Effector memory CD4-positive, alpha-beta T cell (primary cell): ENCODE results near the gene ARAP1.
"Not testable (repeated sequence)": the region's sequence is repeated elsewhere in the genome, so short reads cannot be mapped to it uniquely, and the experiment has no call there.

ENCODE experiments used
- DNase-seq, 3 donors: peaks; one replicate each; pipeline ENCODE4 v3.0.0-alpha.2; 2020
- H3K27ac ChIP-seq: 2 replicates; pipeline ENCODE4 v1.7.0; 2013; ENCODE audit warnings: mild to moderate bottlenecking, low read length, moderate library complexity; ENCODE audit not compliant: insufficient read depth, poor library complexity, severe bottlenecking
- H3K27me3 ChIP-seq: replicated peaks from 2 replicates; pipeline ENCODE4 v1.7.0; 2013; ENCODE audit warnings: mild to moderate bottlenecking, low read length; ENCODE audit not compliant: insufficient read depth, control insufficient read depth, poor library complexity, severe bottlenecking
- H3K36me3 ChIP-seq: 2 replicates; pipeline ENCODE4 v1.7.0; 2013; ENCODE audit warnings: mild to moderate bottlenecking, low read length, moderate library complexity; ENCODE audit not compliant: control insufficient read depth, insufficient read depth
- H3K4me1 ChIP-seq: 2 replicates; pipeline ENCODE4 v1.7.0; 2013; ENCODE audit warnings: low read length, mild to moderate bottlenecking; ENCODE audit not compliant: control insufficient read depth, insufficient read depth, poor library complexity, severe bottlenecking
- H3K4me3 ChIP-seq: 2 replicates; pipeline ENCODE4 v1.7.0; 2013; ENCODE audit warnings: low read length, low read depth, mild to moderate bottlenecking; ENCODE audit not compliant: insufficient read depth, poor library complexity, severe bottlenecking
- H3K9me3 ChIP-seq: 2 replicates; pipeline ENCODE4 v1.7.0; 2013; ENCODE audit warnings: mild to moderate bottlenecking, low read length, moderate library complexity; ENCODE audit not compliant: control insufficient read depth
- total RNA-seq, 3 donors: gene quantifications; one replicate each; lab custom pipeline; 2026; lab: John Stamatoyannopoulos, UW

Gene ARAP1
- 104 to 179 (median 124) reads per million in 3 donors for total RNA-seq

DNA sequence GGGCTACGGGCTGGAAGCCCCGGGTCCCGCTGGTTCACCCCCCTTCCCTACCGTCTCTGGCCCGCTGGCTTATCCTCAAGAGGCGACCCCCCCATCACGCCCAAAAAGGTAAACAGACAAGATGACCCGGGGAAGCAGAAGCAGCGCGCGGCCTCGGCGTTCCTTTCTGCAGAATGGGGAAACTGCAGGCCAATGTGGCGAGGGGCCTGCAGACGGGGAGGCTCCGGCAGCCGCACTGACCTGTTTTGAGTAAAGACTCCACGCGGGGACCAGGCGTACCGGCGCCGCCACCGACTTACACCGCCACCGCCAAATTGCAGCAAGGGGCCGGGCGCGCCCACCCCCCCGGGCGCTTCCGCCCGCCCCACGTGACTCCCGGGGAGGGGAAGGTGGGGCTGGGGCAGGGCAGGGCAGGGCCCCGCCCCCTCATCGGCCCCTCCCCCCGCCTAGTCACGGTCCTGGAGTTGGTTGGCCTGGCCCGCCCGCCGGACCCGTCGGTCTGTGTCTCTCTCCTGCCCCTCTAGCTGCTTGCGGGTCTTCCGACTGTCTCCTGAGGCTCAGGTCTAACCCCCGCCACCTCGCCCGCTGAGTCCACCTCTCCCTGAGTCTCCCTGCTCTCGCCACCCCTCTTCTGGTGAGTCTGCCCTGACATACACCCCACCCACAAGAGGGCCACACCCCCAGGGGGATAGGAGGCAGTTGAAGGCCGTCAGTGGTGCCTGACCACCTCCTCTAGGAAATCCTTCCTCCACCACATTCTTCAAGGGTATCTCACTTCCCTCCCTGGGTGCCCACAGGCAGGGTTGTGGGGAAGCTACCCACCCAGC lies at the start of gene ARAP1:
TSS of gene ARAP1 (minus strand) at position 321 of the 827 bp plus-strand sequence. CDS start 25,280 bp downstream, outside the sequence.
- peaks cover 31% of the 10 kb centered on the region for H3K4me1 ChIP-seq
- H3K4me3 ChIP-seq = peak within 1 kb of the TSS; percentile 86
- H3K36me3 ChIP-seq = no peaks in the 10 kb centered on the region
- no peaks in the 10 kb centered on the region for H3K27me3 ChIP-seq
- peak within 1 kb of the TSS; percentile 60 for H3K27ac ChIP-seq
- H3K9me3 ChIP-seq = no peaks in the 10 kb centered on the region
- peak; percentile 74 to 79 (median 76) for DNase-seq

DNA sequence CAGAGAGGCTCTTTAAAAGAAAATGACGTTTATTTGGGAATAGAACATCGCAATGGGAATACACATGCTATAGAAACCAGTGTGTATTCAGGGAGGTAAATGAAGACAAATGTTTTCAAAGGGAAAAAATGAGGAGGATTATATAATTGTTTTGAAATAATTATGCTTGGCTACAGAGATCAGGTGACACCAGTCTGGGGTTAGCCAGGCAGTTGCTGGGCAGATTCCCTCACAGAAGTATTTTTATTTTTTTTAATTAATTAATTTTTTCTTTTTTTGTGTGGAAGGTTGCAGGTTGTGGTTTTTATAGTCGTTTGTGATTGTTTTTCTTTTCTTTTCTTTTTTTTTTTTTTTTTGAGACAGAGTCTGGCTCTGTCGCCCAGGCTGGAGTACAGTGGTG lies 47.2 kb upstream of the ARAP1 start:
- Histone ChIP-seq H3K27ac (no peak overlapping the region), H3K9me3 (no peaks in the 10 kb centered on the region), H3K27me3 (no peaks in the 10 kb centered on the region), H3K4me1 (peaks cover 2% of the 10 kb centered on the region), H3K4me3 (no peak overlapping the region), H3K36me3 (no peaks in the 10 kb centered on the region)
- no peak for DNase-seq

DNA sequence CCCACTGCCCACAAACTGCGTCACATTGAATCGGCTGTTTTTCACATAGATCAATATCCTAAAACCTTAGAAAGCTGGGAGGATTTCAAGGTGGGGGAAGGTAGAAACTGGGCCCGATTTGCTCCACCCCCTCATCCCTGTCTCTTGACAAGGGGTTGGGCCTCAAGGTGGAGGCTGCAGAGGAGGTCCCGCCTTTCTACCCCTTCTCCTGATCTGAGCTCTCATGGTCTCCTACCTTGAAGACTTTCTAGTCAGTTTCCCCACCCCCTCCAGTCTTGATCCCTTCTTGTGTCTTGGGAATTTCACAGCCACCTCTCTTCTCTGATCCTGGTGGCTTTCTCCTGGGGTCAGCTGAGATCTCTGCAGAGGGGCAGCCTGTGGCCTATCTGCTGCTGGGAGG lies 46.2 kb upstream of the ARAP1 start:
- H3K4me3 ChIP-seq = no peak overlapping the region
- DNase-seq = no peak
- no peaks in the 10 kb centered on the region for H3K36me3 ChIP-seq
- H3K9me3 ChIP-seq = no peaks in the 10 kb centered on the region
- peaks cover 7% of the 10 kb centered on the region for H3K4me1 ChIP-seq
- no peak overlapping the region for H3K27ac ChIP-seq
- H3K27me3 ChIP-seq = no peaks in the 10 kb centered on the region

DNA sequence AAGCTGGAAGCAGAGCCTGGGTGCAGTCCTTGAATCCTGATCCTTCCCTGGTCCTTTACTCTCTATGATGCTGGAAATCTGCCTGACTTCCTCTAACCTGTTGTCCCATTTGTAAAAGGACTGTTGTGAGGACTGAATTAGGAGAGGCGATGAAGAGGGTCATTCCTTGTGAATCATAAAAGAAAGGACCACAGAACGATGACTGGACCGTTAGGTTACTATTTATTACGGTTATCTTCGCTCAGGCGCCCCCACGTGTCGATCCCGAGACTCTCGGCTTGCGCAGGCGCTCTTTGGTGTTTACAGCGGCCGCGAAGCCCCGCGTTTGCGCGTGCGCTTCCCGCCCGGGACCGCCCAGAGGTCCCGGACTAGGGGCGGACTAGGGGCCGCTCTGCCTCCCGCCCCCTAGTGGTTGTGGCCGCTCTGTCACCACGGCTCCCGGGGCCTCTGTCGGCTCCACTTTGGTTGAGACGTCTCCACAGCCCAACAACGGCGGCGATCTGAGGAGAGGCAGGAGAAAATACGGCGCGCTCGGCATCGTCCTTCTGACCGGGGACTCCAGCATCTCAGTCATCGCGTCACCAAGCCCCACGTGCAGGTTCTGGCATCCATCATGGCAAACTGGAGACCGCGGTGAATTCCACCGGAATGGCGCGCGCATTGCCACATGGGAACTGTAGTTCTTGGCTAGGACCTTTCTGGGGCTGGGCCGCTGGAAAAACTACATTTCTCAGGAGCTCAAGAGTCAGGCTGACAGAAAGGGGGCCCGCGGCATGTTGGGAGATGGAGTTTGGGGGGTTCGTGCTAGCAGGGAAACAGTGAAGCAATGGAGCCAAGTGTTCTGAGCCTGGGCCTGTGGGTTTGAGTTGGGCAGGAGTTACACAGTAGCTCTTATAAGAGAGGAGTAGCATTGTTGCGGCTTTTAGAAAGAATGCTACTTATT lies 41.5 kb upstream of the ARAP1 start, which contains the start of gene STARD10:
TSS of gene STARD10 (minus strand) at position 623 of the 943 bp plus-strand sequence. CDS start 12,866 bp downstream, outside the sequence.
- Histone ChIP-seq H3K4me3 (peak within 1 kb of the TSS; percentile 74), H3K27ac (peak within 1 kb of the TSS; percentile 100), H3K27me3 (no peaks in the 10 kb centered on the region), H3K4me1 (peaks cover 16% of the 10 kb centered on the region), H3K9me3 (no peaks in the 10 kb centered on the region), H3K36me3 (no peaks in the 10 kb centered on the region)
- peak; percentile 87 to 91 (median 88) for DNase-seq

DNA sequence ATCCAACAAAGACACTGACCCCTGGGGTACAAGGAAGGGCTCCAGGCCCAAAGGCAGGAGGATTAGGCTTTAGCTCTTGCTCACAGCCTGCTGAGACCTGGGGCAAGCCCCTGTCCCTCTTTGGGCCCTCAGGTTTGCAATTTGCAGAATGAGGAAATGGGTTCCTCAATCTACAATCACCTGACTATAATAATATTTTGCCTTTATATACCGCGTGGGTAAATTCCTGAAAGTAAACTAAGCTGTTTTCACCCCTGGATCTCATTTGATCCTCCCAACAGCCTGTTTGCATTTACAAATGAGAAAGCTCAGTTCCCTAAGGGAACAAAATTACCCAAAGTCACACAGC lies 40.8 kb upstream of the ARAP1 start:
- Histone ChIP-seq H3K4me3 (peak overlapping the region; percentile 74), H3K36me3 (no peaks in the 10 kb centered on the region), H3K27me3 (no peaks in the 10 kb centered on the region), H3K4me1 (peaks cover 16% of the 10 kb centered on the region), H3K9me3 (no peaks in the 10 kb centered on the region), H3K27ac (peak overlapping the region; percentile 100)
- DNase-seq = no peak

DNA sequence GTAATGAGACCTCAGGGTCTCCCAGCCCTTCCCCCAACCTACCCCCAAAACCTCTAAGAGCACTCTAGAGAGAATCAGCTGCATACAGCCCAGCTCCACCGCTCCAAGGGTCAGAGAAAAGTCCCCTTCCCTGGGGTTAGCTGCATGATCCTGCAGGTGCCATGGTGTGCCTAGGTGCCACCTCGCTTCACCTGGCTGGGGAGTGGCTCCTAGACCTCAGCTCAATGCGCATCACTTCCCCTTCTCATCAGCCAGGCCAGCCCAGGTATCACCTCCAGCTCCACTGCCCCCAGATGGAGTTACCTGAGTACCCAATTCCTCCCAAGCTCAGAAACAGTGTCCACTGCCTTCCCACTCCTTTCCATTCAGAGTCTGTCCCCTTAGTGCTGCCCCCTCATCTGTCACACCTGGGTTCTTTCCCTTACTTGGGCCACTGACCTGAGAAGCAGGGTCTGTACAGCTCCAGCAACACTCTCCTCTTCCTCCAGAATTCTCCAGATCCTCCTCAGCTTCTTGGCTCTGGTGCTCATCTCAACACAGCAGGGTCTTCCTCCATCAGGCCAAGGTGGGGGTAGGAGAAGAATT lies 40.3 kb upstream of the ARAP1 start:
- H3K9me3 ChIP-seq = no peaks in the 10 kb centered on the region
- DNase-seq = no peak
- no peak overlapping the region for H3K4me3 ChIP-seq
- H3K27ac ChIP-seq = peak overlapping the region; percentile 100
- H3K27me3 ChIP-seq = no peaks in the 10 kb centered on the region
- no peaks in the 10 kb centered on the region for H3K36me3 ChIP-seq
- peaks cover 16% of the 10 kb centered on the region for H3K4me1 ChIP-seq

DNA sequence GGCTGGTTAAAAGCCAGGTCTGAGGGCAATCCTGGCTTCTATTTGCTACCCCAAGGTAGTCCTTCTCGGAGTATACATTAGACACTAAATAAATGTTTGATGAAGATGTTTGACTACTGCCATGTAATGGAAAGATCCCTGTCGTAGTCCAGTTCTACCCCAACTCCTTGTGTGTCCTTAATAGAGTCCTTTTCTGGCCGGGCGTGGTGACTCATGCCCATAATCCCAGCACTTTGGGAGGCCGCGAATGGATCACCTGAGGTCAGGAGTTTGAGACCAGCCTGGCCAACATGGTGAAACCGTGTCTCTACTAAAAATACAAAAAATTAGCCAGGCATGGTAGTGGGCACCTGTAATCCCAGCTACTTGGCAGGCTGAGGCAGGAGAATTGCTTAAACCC lies 39.0 kb upstream of the ARAP1 start:
- peaks cover 16% of the 10 kb centered on the region for H3K4me1 ChIP-seq
- DNase-seq, H3K4me3 ChIP-seq, H3K36me3 ChIP-seq, H3K27ac ChIP-seq, H3K27me3 ChIP-seq, H3K9me3 ChIP-seq: not testable (repeated sequence)

DNA sequence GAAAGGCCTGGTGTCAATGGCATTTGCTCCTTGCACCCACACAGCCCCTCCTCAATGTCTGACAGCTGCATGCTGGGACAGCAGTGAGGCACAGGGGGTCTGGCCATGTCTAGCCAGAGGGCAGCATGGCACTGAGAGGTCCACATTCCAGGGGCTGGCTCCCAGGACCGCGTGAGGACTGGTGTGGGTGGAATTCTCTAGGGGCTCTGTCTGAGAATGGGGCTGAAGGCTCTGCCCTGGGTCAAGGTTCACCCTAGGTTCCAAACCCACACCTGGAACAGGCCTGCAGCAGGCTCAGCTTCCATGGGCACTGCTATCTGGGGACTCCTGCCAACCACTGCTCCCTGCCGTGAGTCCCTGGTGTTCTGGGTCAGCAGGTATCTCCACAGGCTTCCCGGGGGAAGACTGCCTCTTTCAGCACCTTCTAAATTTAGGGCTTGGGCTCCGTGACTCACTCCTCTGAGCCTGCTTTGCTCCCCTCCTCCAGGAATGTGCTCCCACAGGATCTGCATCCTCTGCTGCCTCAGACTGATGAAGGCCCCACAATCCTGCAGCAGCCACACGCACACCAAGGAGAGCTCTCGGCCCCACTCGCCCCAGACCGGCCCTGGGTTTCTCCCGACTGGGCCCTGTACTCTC lies 37.4 kb upstream of the ARAP1 start:
- H3K27ac ChIP-seq = no peak overlapping the region
- H3K4me1 ChIP-seq = peaks cover 16% of the 10 kb centered on the region
- H3K27me3 ChIP-seq = no peaks in the 10 kb centered on the region
- DNase-seq = no peak
- H3K36me3 ChIP-seq = no peaks in the 10 kb centered on the region
- no peak overlapping the region for H3K4me3 ChIP-seq
- no peaks in the 10 kb centered on the region for H3K9me3 ChIP-seq

DNA sequence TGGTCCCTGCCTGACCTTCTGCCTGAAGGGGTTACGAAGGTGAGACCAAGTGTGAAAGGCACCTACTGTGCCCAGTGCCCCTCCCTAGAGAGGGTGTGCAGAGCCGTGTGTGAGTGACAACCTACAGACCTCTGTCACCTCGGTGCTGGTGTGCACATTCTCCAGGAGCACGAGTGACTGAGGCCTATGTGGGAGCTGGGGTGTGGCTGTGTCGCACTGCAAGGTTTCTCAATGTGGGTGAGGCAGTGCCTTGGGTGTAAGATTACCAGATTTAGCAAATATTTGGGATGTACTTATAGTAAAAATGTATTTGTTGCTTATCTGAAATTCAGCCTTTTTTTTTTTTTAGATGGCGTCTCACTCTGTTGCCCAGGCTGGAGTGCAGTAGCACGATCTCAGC lies 36.0 kb upstream of the ARAP1 start:
- no peak for DNase-seq
- peaks cover 7% of the 10 kb centered on the region for H3K4me1 ChIP-seq
- no peaks in the 10 kb centered on the region for H3K9me3 ChIP-seq
- H3K36me3 ChIP-seq = no peaks in the 10 kb centered on the region
- no peak overlapping the region for H3K27ac ChIP-seq
- H3K4me3 ChIP-seq = no peak overlapping the region
- H3K27me3 ChIP-seq = no peaks in the 10 kb centered on the region
